Bronchial epithelial cell (primary cell): ENCODE results near the gene UBTD1. TPM values are rescaled to one million over a fixed set of nuclear protein-coding genes. Genes with fewer than 3 reads are reported as not detected.

Experiments
- DNase-seq: peaks from one replicate; pipeline ENCODE4 v3.0.0-alpha.2; 2010; ENCODE audit warnings: low read depth
- FAIRE-seq: peaks from 2 replicates; lab custom pipeline; 2011; peaks lifted over from hg19 to GRCh38; lab: Jason Lieb, UNC
- H3K27me3 ChIP-seq: 2 replicates; pipeline ENCODE4 v1.5.1; 2011; ENCODE audit warnings: low read length; ENCODE audit not compliant: control insufficient read depth, insufficient read depth
- H3K36me3 ChIP-seq: 2 replicates; pipeline ENCODE4 v1.5.1; 2011; ENCODE audit warnings: low read length; ENCODE audit not compliant: control insufficient read depth, insufficient read depth
- H3K4me3 ChIP-seq: 2 replicates; pipeline ENCODE4 v1.5.1; 2011; ENCODE audit warnings: mild to moderate bottlenecking, low read depth, low read length, control low read depth
- CTCF ChIP-seq: IDR thresholded peaks from 2 replicates; pipeline ENCODE4 v1.5.1; 2011; ENCODE audit warnings: mild to moderate bottlenecking, moderate library complexity, low read length, control low read depth, inconsistent platforms; ENCODE audit not compliant: insufficient read depth, severe bottlenecking
- total RNA-seq: library from RNA; depleted of rRNA; stranded (reverse); fragments of >200 nt; gene quantifications from 2 replicates; pipeline ENCODE4 v1.2.1, GENCODE V29; 2014

Gene UBTD1
- total RNA-seq, 1 donor from 2014 or later = 11.1 TPM

GRCh38 chr10:97520520-97520919 is 21.8 kb downstream of the UBTD1 start:
- no peak overlapping the region for H3K4me3 ChIP-seq
- no peak for DNase-seq
- no peak for FAIRE-seq
- H3K27me3 ChIP-seq = no peaks in the 10 kb centered on the region
- no peak for TF ChIP-seq CTCF
- H3K36me3 ChIP-seq = no peaks in the 10 kb centered on the region

- Histone ChIP-seq H3K4me3 (no peak overlapping the region), H3K36me3 (no peaks in the 10 kb centered on the region), H3K27me3 (no peaks in the 10 kb centered on the region)
- TF ChIP-seq CTCF = no peak
- no peak for FAIRE-seq
- DNase-seq = no peak
These were observed 22.4 kb downstream of the UBTD1 start for GRCh38 chr10:97520978-97521761.

GRCh38 chr10:97522071-97522470 is 23.3 kb downstream of the UBTD1 start:
- Histone ChIP-seq H3K36me3 (no peaks in the 10 kb centered on the region), H3K27me3 (no peaks in the 10 kb centered on the region), H3K4me3 (no peak overlapping the region)
- no peak for TF ChIP-seq CTCF
- DNase-seq (no peak), FAIRE-seq (peak; percentile 52)

GRCh38 chr10:97522937-97523336 is 24.2 kb downstream of the UBTD1 start:
- H3K36me3 ChIP-seq = no peaks in the 10 kb centered on the region
- no peak for FAIRE-seq
- H3K4me3 ChIP-seq = no peak overlapping the region
- no peaks in the 10 kb centered on the region for H3K27me3 ChIP-seq
- no peak for DNase-seq
- TF ChIP-seq CTCF = no peak

GRCh38 chr10:97525086-97525485 is 26.4 kb downstream of the UBTD1 start:
- TF ChIP-seq CTCF = no peak
- Histone ChIP-seq H3K27me3 (no peaks in the 10 kb centered on the region), H3K4me3 (no peak overlapping the region), H3K36me3 (no peaks in the 10 kb centered on the region)
- DNase-seq = no peak
- peak; percentile 60 for FAIRE-seq
